K562 treated with DMSO at 1 percent for 12 hours (cell line): ENCODE results near the gene BMP2K. TPM values are rescaled to one million over a fixed set of nuclear protein-coding genes. Genes with fewer than 3 reads are reported as not detected.

Experiments used
- total RNA-seq: library from RNA; unstranded; fragments of 300-600 nt; gene quantifications from 2 replicates; pipeline ENCODE4 v1.2.3, GENCODE V29; 2022; ENCODE audit not compliant: insufficient read depth

Gene BMP2K
- total RNA-seq: 4.9 and 34.6 TPM in 2 replicates

DNA sequence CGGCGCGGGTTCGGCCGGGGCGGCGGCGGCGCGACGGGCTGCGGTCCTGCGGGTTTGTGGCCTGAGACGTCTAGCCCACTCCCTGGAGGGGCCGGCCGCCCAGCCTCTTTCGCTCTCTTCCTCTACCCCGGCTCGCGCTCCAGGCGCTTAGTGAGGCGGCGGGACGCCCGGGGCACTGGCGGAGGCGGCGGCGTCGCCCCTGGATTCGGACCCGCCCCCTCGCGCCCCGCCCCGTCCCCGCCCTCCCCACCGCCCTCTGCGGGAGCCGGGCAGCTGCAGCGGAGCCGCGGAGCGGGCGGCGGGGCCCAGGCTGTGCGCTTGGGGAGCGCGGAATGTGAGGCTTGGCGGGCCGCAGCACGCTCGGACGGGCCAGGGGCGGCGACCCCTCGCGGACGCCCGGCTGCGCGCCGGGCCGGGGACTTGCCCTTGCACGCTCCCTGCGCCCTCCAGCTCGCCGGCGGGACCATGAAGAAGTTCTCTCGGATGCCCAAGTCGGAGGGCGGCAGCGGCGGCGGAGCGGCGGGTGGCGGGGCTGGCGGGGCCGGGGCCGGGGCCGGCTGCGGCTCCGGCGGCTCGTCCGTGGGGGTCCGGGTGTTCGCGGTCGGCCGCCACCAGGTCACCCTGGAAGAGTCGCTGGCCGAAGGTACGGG, at the start of gene BMP2K:
TSS of gene BMP2K (plus strand) at position 272 of the 650 bp plus-strand sequence. CDS start at position 466, 194 bp downstream.

DNA sequence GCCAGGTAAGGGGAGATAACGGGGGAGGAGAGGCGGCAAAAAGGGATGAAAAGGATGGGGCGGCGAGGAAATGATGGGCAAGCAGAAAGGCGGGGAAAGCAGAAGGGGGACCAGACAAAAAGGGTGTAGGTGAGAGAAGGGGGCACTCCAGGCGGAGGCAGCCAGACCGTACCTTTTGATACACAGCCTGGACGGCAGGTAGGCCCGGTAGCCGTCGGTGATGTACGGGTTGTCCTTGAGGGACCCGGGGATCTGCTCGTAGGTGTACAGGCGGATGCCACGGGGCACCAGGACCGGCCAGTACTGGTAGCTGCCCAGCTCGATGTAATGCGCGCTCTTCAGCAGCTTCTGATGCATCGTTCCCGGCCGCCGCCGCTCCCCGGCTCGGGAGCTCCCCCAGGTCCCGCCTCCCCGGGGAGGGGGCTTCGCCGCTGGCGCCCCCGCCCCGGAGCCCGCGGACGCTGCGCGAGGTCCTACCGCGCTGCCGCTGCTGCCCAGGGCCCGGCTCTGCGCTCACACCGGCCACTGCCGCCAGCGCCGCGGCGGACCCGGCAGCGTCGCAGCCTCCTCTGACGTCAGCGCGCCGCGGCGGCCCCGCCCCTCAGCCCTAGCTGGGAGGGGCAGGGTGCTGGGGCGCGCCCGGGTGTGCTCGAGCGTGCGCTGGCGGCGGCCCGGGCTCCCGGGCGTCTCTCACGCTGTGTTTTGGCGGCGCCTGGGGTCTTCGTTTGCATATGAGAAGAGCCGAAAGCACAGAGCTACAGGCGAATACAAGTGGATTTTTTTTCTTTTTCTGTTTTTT, 162.9 kb downstream of the BMP2K start, which contains the start of gene PAQR3:
TSS of gene PAQR3 (minus strand) at position 571 of the 799 bp plus-strand sequence. CDS start at position 357, 214 bp downstream.

Other genes starting within 250 kb of the BMP2K start
- gene ANXA3, start 224.6 kb upstream of the BMP2K start, total RNA-seq: 17.3 and 23.5 TPM in 2 replicates
- gene PAQR3, start 163.1 kb downstream of the BMP2K start, total RNA-seq: 9.3 and 29.2 TPM in 2 replicates